Measurements from ENCODE around the gene MTMR4.
"Not testable (repeated sequence)": the region's sequence is repeated elsewhere in the genome, so short reads cannot be mapped to it uniquely, and the experiment has no call there.

Gene MTMR4

GRCh38 chr17:58487589-58488427 is 26.6 kb downstream of the MTMR4 start, which contains the start of gene HSF5:
HSF5 (minus strand) TSS chr17:58488408; CDS start chr17:58488274, 134 bp downstream.
- no peak for TF ChIP-seq CTCF (conservative IDR thresholded peaks at IDR 0.05; ENCODE audit: control insufficient read depth, insufficient read depth, low read depth, low read length)
- no peak within 1 kb of the TSS for H3K4me3 ChIP-seq (ENCODE audit: control insufficient read depth, low read depth, low read length)
- DNase-seq (ENCODE audit: low read depth) = no peak

DNA sequence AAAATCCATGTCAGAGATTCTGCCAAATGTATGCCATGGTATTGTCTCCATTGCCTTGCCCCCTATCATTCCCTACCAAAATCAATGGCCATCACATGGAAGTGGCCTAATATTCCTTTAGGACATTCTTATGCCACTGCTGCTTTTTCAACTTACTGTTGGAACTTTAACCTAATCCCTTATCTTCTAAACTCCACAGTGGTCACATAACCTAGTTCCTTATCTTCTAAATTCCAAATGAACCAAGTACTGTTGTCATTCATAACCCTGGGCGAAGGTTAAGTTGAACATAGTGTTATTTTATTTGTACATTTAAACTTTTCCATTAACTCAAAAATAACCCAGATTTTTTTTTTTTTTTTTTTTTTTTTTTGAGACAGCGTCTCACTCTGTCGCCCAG is 29.8 kb downstream of the MTMR4 start:
- no peak for DNase-seq (ENCODE audit: low read depth)
- TF ChIP-seq CTCF (conservative IDR thresholded peaks at IDR 0.05; ENCODE audit: control insufficient read depth, insufficient read depth, low read depth, low read length) = no peak
- H3K4me3 ChIP-seq (ENCODE audit: control insufficient read depth, low read depth, low read length) = no peak overlapping the region

- H3K4me3 ChIP-seq (ENCODE audit: control insufficient read depth, low read depth, low read length); DNase-seq (ENCODE audit: low read depth): not testable (repeated sequence)
Observed at GRCh38 chr17:58481798-58482197, 32.6 kb downstream of the MTMR4 start.

DNA sequence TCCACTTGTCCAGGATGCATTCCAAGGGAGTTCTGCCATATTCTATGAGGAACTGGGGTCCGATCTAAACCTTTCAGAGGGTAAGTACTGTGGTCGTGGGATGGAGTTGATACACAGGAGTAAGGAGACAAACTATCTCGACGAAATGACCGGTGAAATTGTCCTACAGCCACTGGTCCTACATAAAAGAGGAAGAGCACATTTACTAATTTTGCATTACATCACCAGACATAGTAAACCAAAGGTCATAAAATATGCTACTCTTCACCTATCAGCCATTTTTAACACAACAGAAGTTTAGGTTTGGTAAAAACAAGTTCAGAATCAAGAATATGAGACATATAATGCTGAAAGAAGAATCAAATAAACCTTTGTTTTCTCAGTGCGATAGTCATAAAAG is 34.3 kb downstream of the MTMR4 start:
- H3K4me3 ChIP-seq (ENCODE audit: control insufficient read depth, low read depth, low read length) = no peak overlapping the region
- TF ChIP-seq CTCF (conservative IDR thresholded peaks at IDR 0.05; ENCODE audit: control insufficient read depth, insufficient read depth, low read depth, low read length) = no peak
- no peak for DNase-seq (ENCODE audit: low read depth)

- DNase-seq (ENCODE audit: low read depth) = no peak
- no peak for TF ChIP-seq CTCF (conservative IDR thresholded peaks at IDR 0.05; ENCODE audit: control insufficient read depth, insufficient read depth, low read depth, low read length)
- no peak overlapping the region for H3K4me3 ChIP-seq (ENCODE audit: control insufficient read depth, low read depth, low read length)
Observed at GRCh38 chr17:58476812-58477211, 37.6 kb downstream of the MTMR4 start.

GRCh38 chr17:58475985-58476384 is 38.5 kb downstream of the MTMR4 start:
- TF ChIP-seq CTCF (conservative IDR thresholded peaks at IDR 0.05; ENCODE audit: control insufficient read depth, insufficient read depth, low read depth, low read length) = no peak
- DNase-seq (ENCODE audit: low read depth) = no peak
- no peak overlapping the region for H3K4me3 ChIP-seq (ENCODE audit: control insufficient read depth, low read depth, low read length)

- H3K4me3 ChIP-seq (ENCODE audit: control insufficient read depth, low read depth, low read length) = no peak overlapping the region
- no peak for DNase-seq (ENCODE audit: low read depth)
- no peak for TF ChIP-seq CTCF (conservative IDR thresholded peaks at IDR 0.05; ENCODE audit: control insufficient read depth, insufficient read depth, low read depth, low read length)
Observed at GRCh38 chr17:58470356-58470755, 44.1 kb downstream of the MTMR4 start.
